HepG2 (cell line): ENCODE measurements around the gene MIX23. TPM values are rescaled to one million over a fixed set of nuclear protein-coding genes. Genes with fewer than 3 reads are reported as not detected.

Source experiments
- ASH2L ChIP-seq: fragments of 300-600, 200-600 bp; sonication (generic); IDR thresholded peaks from 2 replicates; pipeline ENCODE4 v1.7.0; 2017; ENCODE audit warnings: low read depth, mild to moderate bottlenecking, moderate library complexity, mixed read lengths, low read length; ENCODE audit not compliant: insufficient read length
- CHCHD3 ChIP-seq: sonication (generic); formaldehyde crosslinking; IDR thresholded peaks from 2 replicates; pipeline ENCODE4 v1.8.0; 2022; ENCODE audit warnings: mild to moderate bottlenecking, missing genetic modification reagents, moderate library complexity
- ETV5 ChIP-seq: IDR thresholded peaks from 2 replicates; pipeline ENCODE4 v1.6.1; 2018; ENCODE audit warnings: missing biosample characterization, missing genetic modification reagents, inconsistent platforms, borderline replicate concordance
- HNRNPH1 ChIP-seq: fragments of 200-400 bp; formaldehyde crosslinking; optimal IDR thresholded peaks from 2 replicates; pipeline ENCODE3; 2017; ENCODE audit warnings: mild to moderate bottlenecking, low read depth, low read length
- NCOA2 ChIP-seq: sonication (generic); formaldehyde crosslinking; IDR thresholded peaks from 2 replicates; pipeline ENCODE4 v1.8.0; 2022; ENCODE audit warnings: inconsistent platforms
- NR2C2 ChIP-seq: sonication (generic); formaldehyde crosslinking; IDR thresholded peaks from 2 replicates; pipeline ENCODE4 v1.4.0; 2020; ENCODE audit warnings: missing genetic modification reagents, mild to moderate bottlenecking, moderate library complexity, borderline replicate concordance
- PAF1 ChIP-seq: IDR thresholded peaks from 2 replicates; pipeline ENCODE4 v1.6.1; 2016; ENCODE audit warnings: missing genetic modification reagents, missing compliant biosample characterization
- TERF1 ChIP-seq: sonication (generic); formaldehyde crosslinking; IDR thresholded peaks from 2 replicates; pipeline ENCODE4 v1.8.0; 2022; ENCODE audit warnings: mild to moderate bottlenecking, missing genetic modification reagents, moderate library complexity
- TFAP4 ChIP-seq: sonication (generic); IDR thresholded peaks from 2 replicates; pipeline ENCODE4 v1.6.1; 2016; ENCODE audit warnings: low read depth, borderline replicate concordance
- U2AF1 ChIP-seq: fragments of 200-400 bp; formaldehyde crosslinking; optimal IDR thresholded peaks from 2 replicates; pipeline ENCODE3; 2017; ENCODE audit warnings: mild to moderate bottlenecking, low read depth, low read length
- ZBTB20 ChIP-seq: sonication (generic); formaldehyde crosslinking; IDR thresholded peaks from 2 replicates; pipeline ENCODE4 v1.8.1; 2023; ENCODE audit warnings: missing genetic modification reagents, low read depth, mild to moderate bottlenecking, borderline replicate concordance
- ZHX1 ChIP-seq: sonication (generic); formaldehyde crosslinking; IDR thresholded peaks from 2 replicates; pipeline ENCODE4 v1.8.1; 2022; ENCODE audit warnings: low read depth, mild to moderate bottlenecking, missing genetic modification reagents
- ZNF292 ChIP-seq: sonication (generic); formaldehyde crosslinking; IDR thresholded peaks from 2 replicates; pipeline ENCODE4 v1.8.1; 2022; ENCODE audit warnings: mild to moderate bottlenecking, low read depth, missing genetic modification reagents, borderline replicate concordance
- ZNF512 ChIP-seq: sonication (generic); formaldehyde crosslinking; IDR thresholded peaks from 2 replicates; pipeline ENCODE4 v1.4.0; 2020; ENCODE audit warnings: mild to moderate bottlenecking, missing genetic modification reagents
- ZNF569 ChIP-seq: sonication (generic); formaldehyde crosslinking; IDR thresholded peaks from 2 replicates; pipeline ENCODE4 v1.5.0; 2020; ENCODE audit warnings: mild to moderate bottlenecking, missing genetic modification reagents, moderate library complexity, borderline replicate concordance
- ZNF597 ChIP-seq: sonication (generic); formaldehyde crosslinking; IDR thresholded peaks from 2 replicates; pipeline ENCODE4 v1.5.0; 2020; ENCODE audit warnings: missing genetic modification reagents
- ZNF674 ChIP-seq: sonication (generic); formaldehyde crosslinking; IDR thresholded peaks from 2 replicates; pipeline ENCODE4 v1.5.0; 2020; ENCODE audit warnings: low read depth, mild to moderate bottlenecking, missing genetic modification reagents
- ZSCAN22 ChIP-seq: sonication (generic); formaldehyde crosslinking; IDR thresholded peaks from 2 replicates; pipeline ENCODE4 v1.4.0; 2020; ENCODE audit warnings: mild to moderate bottlenecking, missing genetic modification reagents
- ZSCAN5A ChIP-seq: sonication (generic); formaldehyde crosslinking; IDR thresholded peaks from 2 replicates; pipeline ENCODE4 v1.8.0; 2022; ENCODE audit warnings: mild to moderate bottlenecking, missing genetic modification reagents, borderline replicate concordance
- polyA plus RNA-seq, 8 experiments: library from polyadenylated mRNA; depleted of rRNA in 3 of 8; stranded (reverse) in 7 of 8; unstranded in 1 of 8; fragments of >200 nt; fragmentation: Illumina TruSeq in 4 of 8; extraction: Trizol in 4 of 8; gene quantifications; 2 replicates each; pipeline versions ENCODE4 v1.2.1 to v1.2.3, GENCODE V29; 2011 to 2016; ENCODE audit warnings: low read depth in 4 of 8, missing spikeins in 1 of 8, mixed read lengths in 1 of 8; ENCODE audit not compliant: insufficient read depth in 1 of 8
- total RNA-seq, 5 experiments: library from RNA; depleted of rRNA; stranded (reverse); fragments of >200 nt; fragmentation: Illumina TruSeq; extraction: Trizol; gene quantifications; 2 replicates each; pipeline ENCODE4 v1.2.3, GENCODE V29; 2016; ENCODE audit warnings: low read depth in 1 of 5

Gene MIX23
- total and polyA plus RNA-seq, 2 of the 13 experiments (the other 11 are each of a cell fraction or from before 2014, with no cell fraction given), result 20.0 to 152 TPM

GRCh38 chr3:122382888-122383666 is at the start of gene MIX23 (continued):
- TF ChIP-seq NR2C2 (CRISPR knock-in tag), result peak; percentile 74
- TF ChIP-seq ZNF597, result no peak
- TF ChIP-seq ASH2L, result peak; percentile 98
- no peak; the same call in 1 of the 2 replicates for TF ChIP-seq ZNF569 (CRISPR knock-in tag)
- TF ChIP-seq ZHX1, result peak; percentile 44
- TF ChIP-seq PAF1 (CRISPR knock-in tag), result no peak
- TF ChIP-seq U2AF1, result no peak
- peak; percentile 42 for TF ChIP-seq NCOA2 (CRISPR knock-in tag)
- peak; percentile 68; the same call in 1 of the 2 replicates for TF ChIP-seq ZBTB20 (CRISPR knock-in tag)
- TF ChIP-seq ZSCAN22 (CRISPR knock-in tag), result no peak
- TF ChIP-seq CHCHD3, result no peak
- TF ChIP-seq ZSCAN5A (CRISPR knock-in tag), result peak; percentile 80; the same call in 1 of the 2 replicates
- no peak for TF ChIP-seq TERF1
- no peak; the same call in 1 of the 2 replicates for TF ChIP-seq ETV5 (CRISPR knock-in tag)
- TF ChIP-seq ZNF674 (CRISPR knock-in tag), result no peak
- TF ChIP-seq ZNF512, result no peak
- TF ChIP-seq HNRNPH1, result no peak
- TF ChIP-seq ZNF292 (CRISPR knock-in tag), result no peak
- TF ChIP-seq TFAP4, result 0 out of 2 replicates have a peak, but pooled peaks have one; percentile 30
